ENCODE measurements around the gene SLC23A2.
"Not testable (repeated sequence)": the region's sequence is repeated elsewhere in the genome, so short reads cannot be mapped to it uniquely, and the experiment has no call there.

The SLC23A2 gene

GRCh38 chr20:5005326-5005725 is 4.0 kb upstream of the SLC23A2 start:
- no peak for DNase-seq (ENCODE audit: low spot score)

- not testable (repeated sequence) for DNase-seq (ENCODE audit: low spot score)
These were observed 3.5 kb upstream of the SLC23A2 start for GRCh38 chr20:5004825-5005224.

- no peak for DNase-seq (ENCODE audit: low spot score)
These were observed 2.3 kb upstream of the SLC23A2 start for GRCh38 chr20:5003626-5004025.

- no peak for DNase-seq (ENCODE audit: low spot score)
These were observed 735 bp upstream of the SLC23A2 start for GRCh38 chr20:5002077-5002413.

GRCh38 chr20:5000263-5001173 is 792 bp downstream of the SLC23A2 start:
- DNase-seq (ENCODE audit: low spot score), result no peak

- DNase-seq (ENCODE audit: low spot score), result no peak
These were observed 1.5 kb downstream of the SLC23A2 start for GRCh38 chr20:4999788-5000187.

GRCh38 chr20:4998160-4998651 is 3.1 kb downstream of the SLC23A2 start:
- no peak for DNase-seq (ENCODE audit: low spot score)

- DNase-seq (ENCODE audit: low spot score), result no peak
These were observed 4.1 kb downstream of the SLC23A2 start for GRCh38 chr20:4997222-4997621.

GRCh38 chr20:4989570-4989969 is 11.7 kb downstream of the SLC23A2 start:
- DNase-seq (ENCODE audit: low spot score), result no peak

- DNase-seq (ENCODE audit: low spot score), result no peak
These were observed 14.2 kb downstream of the SLC23A2 start for GRCh38 chr20:4987130-4987529.

GRCh38 chr20:4985658-4986057 is 15.7 kb downstream of the SLC23A2 start:
- DNase-seq (ENCODE audit: low spot score), result no peak

- no peak for DNase-seq (ENCODE audit: low spot score)
These were observed 19.0 kb downstream of the SLC23A2 start for GRCh38 chr20:4982281-4982680.

- DNase-seq (ENCODE audit: low spot score), result no peak
These were observed 21.4 kb downstream of the SLC23A2 start for GRCh38 chr20:4979841-4980410.

GRCh38 chr20:4978050-4978918 is 23.0 kb downstream of the SLC23A2 start:
- no peak for DNase-seq (ENCODE audit: low spot score)

- not testable (repeated sequence) for DNase-seq (ENCODE audit: low spot score)
These were observed 25.3 kb downstream of the SLC23A2 start for GRCh38 chr20:4976014-4976413.

- no peak for DNase-seq (ENCODE audit: low spot score)
These were observed 27.8 kb downstream of the SLC23A2 start for GRCh38 chr20:4973330-4974097.

- DNase-seq (ENCODE audit: low spot score), result no peak
These were observed 28.6 kb downstream of the SLC23A2 start for GRCh38 chr20:4972506-4973251.

GRCh38 chr20:4971064-4971463 is 30.2 kb downstream of the SLC23A2 start:
- DNase-seq (ENCODE audit: low spot score), result no peak

GRCh38 chr20:4967752-4968477 is 33.4 kb downstream of the SLC23A2 start:
- DNase-seq (ENCODE audit: low spot score), result no peak

Data from hematopoietic multipotent progenitor cell treated with erythropoietin and hydrocortisone succinate and interleukin-3 and kit ligand, for 17 days (in vitro differentiated cells).